Stimulated activated CD8-positive, alpha-beta memory T cell treated with anti-CD3 and anti-CD28 coated beads, Interleukin-15, amount 100 ng/mL, for 4 hours (primary cell): ENCODE results near the gene BNIP2.
"Not testable (repeated sequence)": the region's sequence is repeated elsewhere in the genome, so short reads cannot be mapped to it uniquely, and the experiment has no call there.

Experiments used
- DNase-seq, 2 donors: peaks; one replicate each; pipeline ENCODE4 v3.0.0-alpha.2; 2020; ENCODE audit warnings: low read depth in 2 of 2

Gene BNIP2

GRCh38 chr15:59688423-59688781, 718 bp downstream of the BNIP2 start:
- DNase-seq: peak in 1 of 2 donors; percentile 3

- no peak for DNase-seq
Measured at GRCh38 chr15:59687836-59688235, 1.3 kb downstream of the BNIP2 start.

GRCh38 chr15:59686389-59686788, 2.7 kb downstream of the BNIP2 start:
- no peak for DNase-seq

- DNase-seq: no peak
Measured at GRCh38 chr15:59685737-59686297, 3.3 kb downstream of the BNIP2 start.

GRCh38 chr15:59680870-59681269, 8.2 kb downstream of the BNIP2 start:
- DNase-seq: no peak

GRCh38 chr15:59680346-59680745, 8.8 kb downstream of the BNIP2 start:
- DNase-seq: no peak

- no peak for DNase-seq
Measured at GRCh38 chr15:59678620-59679019, 10.5 kb downstream of the BNIP2 start.

- no peak for DNase-seq
Measured at GRCh38 chr15:59678172-59678571, 10.9 kb downstream of the BNIP2 start.

GRCh38 chr15:59676565-59676964, 12.6 kb downstream of the BNIP2 start:
- no peak for DNase-seq

GRCh38 chr15:59674361-59674877, 14.7 kb downstream of the BNIP2 start:
- DNase-seq: no peak

- no peak for DNase-seq
Measured at GRCh38 chr15:59668556-59668955, 20.6 kb downstream of the BNIP2 start.

GRCh38 chr15:59662260-59662659, 26.9 kb downstream of the BNIP2 start:
- DNase-seq: no peak

GRCh38 chr15:59659366-59659765, 29.8 kb downstream of the BNIP2 start:
- DNase-seq: no peak

GRCh38 chr15:59657635-59658125, 31.4 kb downstream of the BNIP2 start:
- DNase-seq: no peak

GRCh38 chr15:59656897-59657634, 32.1 kb downstream of the BNIP2 start, which contains the start of gene GTF2A2:
Gene GTF2A2, minus strand, starts transcription at chr15:59657515. Its CDS starts 5,238 bp downstream, at chr15:59652277.
- DNase-seq: peak; percentile 83 to 91

- no peak for DNase-seq
Measured at GRCh38 chr15:59654046-59654445, 35.1 kb downstream of the BNIP2 start.

- DNase-seq: no peak
Measured at GRCh38 chr15:59649603-59650002, 39.5 kb downstream of the BNIP2 start.

- no peak for DNase-seq
Measured at GRCh38 chr15:59647085-59647484, 42.0 kb downstream of the BNIP2 start.

GRCh38 chr15:59646277-59646676, 42.8 kb downstream of the BNIP2 start:
- DNase-seq: no peak

- not testable (repeated sequence) for DNase-seq
Measured at GRCh38 chr15:59645812-59646211, 43.3 kb downstream of the BNIP2 start.

- DNase-seq: no peak
Measured at GRCh38 chr15:59644756-59645155, 44.4 kb downstream of the BNIP2 start.

- no peak for DNase-seq
Measured at GRCh38 chr15:59642351-59642750, 46.8 kb downstream of the BNIP2 start.

- not testable (repeated sequence) for DNase-seq
Measured at GRCh38 chr15:59637507-59637906, 51.6 kb downstream of the BNIP2 start.
